Muscle layer of duodenum (tissue), 2 donors: ENCODE results near the gene ZBED1.
"Not testable (repeated sequence)": the region's sequence is repeated elsewhere in the genome, so short reads cannot be mapped to it uniquely, and the experiment has no call there.

ENCODE experiments used
- H3K27ac ChIP-seq: one replicate; pipeline ENCODE4 v1.7.0; 2013; ENCODE audit warnings: mild to moderate bottlenecking, low read length
- H3K27me3 ChIP-seq: one replicate; pipeline ENCODE4 v1.7.0; 2013; ENCODE audit warnings: low read depth, mild to moderate bottlenecking, control low read depth, low read length
- H3K36me3 ChIP-seq, 2 donors: one replicate each; pipeline ENCODE4 v1.7.0; 2013; ENCODE audit warnings: low read length in 2 of 2, control low read depth in 1 of 2, mild to moderate bottlenecking in 1 of 2; ENCODE audit not compliant: insufficient read depth in 2 of 2, control insufficient read depth in 1 of 2
- H3K4me1 ChIP-seq, 2 donors: one replicate each; pipeline ENCODE4 v1.7.0; 2013; ENCODE audit warnings: low read length in 2 of 2, mild to moderate bottlenecking in 2 of 2, control low read depth in 1 of 2, moderate library complexity in 1 of 2; ENCODE audit not compliant: insufficient read depth in 2 of 2, control insufficient read depth in 1 of 2
- H3K4me3 ChIP-seq, 2 donors: one replicate each; pipeline ENCODE4 v1.7.0; 2013; ENCODE audit warnings: low read length in 2 of 2, low read depth in 1 of 2, mild to moderate bottlenecking in 1 of 2
- H3K9me3 ChIP-seq, 2 donors: one replicate each; pipeline ENCODE4 v1.7.0; 2013; ENCODE audit warnings: low read length in 2 of 2, control low read depth in 1 of 2, mild to moderate bottlenecking in 1 of 2; ENCODE audit not compliant: control insufficient read depth in 1 of 2
- donor health status: healthy.

Gene ZBED1

GRCh38 chrX:2517055-2517454 is 16.3 kb upstream of the ZBED1 start:
- Histone ChIP-seq H3K27me3 (no peaks in the 10 kb centered on the region), H3K27ac (no peak overlapping the region), H3K4me3 (no peak overlapping the region), H3K36me3 (no peaks in the 10 kb centered on the region), H3K4me1 (no peaks in the 10 kb centered on the region), H3K9me3 (no peaks in the 10 kb centered on the region)

- Histone ChIP-seq H3K27me3 (no peaks in the 10 kb centered on the region), H3K4me1 (no peaks in the 10 kb centered on the region), H3K9me3 (no peaks in the 10 kb centered on the region), H3K27ac (no peak overlapping the region), H3K4me3 (no peak overlapping the region), H3K36me3 (no peaks in the 10 kb centered on the region)
Measured at GRCh38 chrX:2516623-2517022, 15.8 kb upstream of the ZBED1 start.

- Histone ChIP-seq H3K4me3 (no peak overlapping the region), H3K27ac (no peak overlapping the region), H3K27me3 (no peaks in the 10 kb centered on the region), H3K36me3 (no peaks in the 10 kb centered on the region), H3K4me1 (no peaks in the 10 kb centered on the region), H3K9me3 (no peaks in the 10 kb centered on the region)
Measured at GRCh38 chrX:2514131-2514530, 13.4 kb upstream of the ZBED1 start.

GRCh38 chrX:2513121-2513664 is 12.4 kb upstream of the ZBED1 start:
- no peaks in the 10 kb centered on the region for H3K4me1 ChIP-seq
- no peaks in the 10 kb centered on the region for H3K9me3 ChIP-seq
- H3K27ac ChIP-seq, result no peak overlapping the region
- no peak overlapping the region for H3K4me3 ChIP-seq
- no peaks in the 10 kb centered on the region for H3K36me3 ChIP-seq
- no peaks in the 10 kb centered on the region for H3K27me3 ChIP-seq

GRCh38 chrX:2512501-2512900 is 11.7 kb upstream of the ZBED1 start:
- H3K36me3 ChIP-seq, result no peaks in the 10 kb centered on the region
- H3K9me3 ChIP-seq, result no peaks in the 10 kb centered on the region
- no peaks in the 10 kb centered on the region for H3K27me3 ChIP-seq
- no peaks in the 10 kb centered on the region for H3K4me1 ChIP-seq
- no peak overlapping the region for H3K4me3 ChIP-seq
- no peak overlapping the region for H3K27ac ChIP-seq

- H3K9me3 ChIP-seq, result no peaks in the 10 kb centered on the region
- H3K27ac ChIP-seq, result no peak overlapping the region
- H3K4me1 ChIP-seq, result no peaks in the 10 kb centered on the region
- no peak overlapping the region for H3K4me3 ChIP-seq
- H3K27me3 ChIP-seq, result no peaks in the 10 kb centered on the region
- H3K36me3 ChIP-seq, result no peaks in the 10 kb centered on the region
Measured at GRCh38 chrX:2511326-2511725, 10.6 kb upstream of the ZBED1 start.

GRCh38 chrX:2508648-2509335 is 8.0 kb upstream of the ZBED1 start:
- Histone ChIP-seq H3K27ac (no peak overlapping the region), H3K36me3 (no peaks in the 10 kb centered on the region), H3K27me3 (no peaks in the 10 kb centered on the region), H3K4me1 (no peaks in the 10 kb centered on the region), H3K9me3 (no peaks in the 10 kb centered on the region), H3K4me3 (no peak overlapping the region)

- H3K27ac ChIP-seq, result no peak overlapping the region
- no peaks in the 10 kb centered on the region for H3K9me3 ChIP-seq
- H3K36me3 ChIP-seq, result no peaks in the 10 kb centered on the region
- no peaks in the 10 kb centered on the region for H3K4me1 ChIP-seq
- no peak overlapping the region for H3K4me3 ChIP-seq
- H3K27me3 ChIP-seq, result no peaks in the 10 kb centered on the region
Measured at GRCh38 chrX:2507904-2508627, 7.3 kb upstream of the ZBED1 start.

- H3K4me1 ChIP-seq, result no peaks in the 10 kb centered on the region
- no peaks in the 10 kb centered on the region for H3K36me3 ChIP-seq
Measured at GRCh38 chrX:2507196-2507595, 6.4 kb upstream of the ZBED1 start.

GRCh38 chrX:2505341-2505740 is 4.6 kb upstream of the ZBED1 start:
- H3K4me3 ChIP-seq, H3K27ac ChIP-seq, H3K36me3 ChIP-seq: not testable (repeated sequence)

More at GRCh38 chrX:2507196-2507595, 6.4 kb upstream of the ZBED1 start:
- Histone ChIP-seq H3K27ac (no peak overlapping the region), H3K4me3 (no peak overlapping the region), H3K27me3 (no peaks in the 10 kb centered on the region), H3K9me3 (no peaks in the 10 kb centered on the region)

GRCh38 chrX:2504706-2505332 is 4.0 kb upstream of the ZBED1 start:
- no peak overlapping the region for H3K27ac ChIP-seq
- H3K36me3 ChIP-seq, result no peaks in the 10 kb centered on the region
- no peak overlapping the region for H3K4me3 ChIP-seq
- no peaks in the 10 kb centered on the region for H3K27me3 ChIP-seq
- peaks cover 0 to under 1% of the 10 kb centered on the region in 2 donors for H3K4me1 ChIP-seq
- no peaks in the 10 kb centered on the region for H3K9me3 ChIP-seq

More at GRCh38 chrX:2505341-2505740, 4.6 kb upstream of the ZBED1 start:
- not testable (repeated sequence) for H3K27me3 ChIP-seq, H3K9me3 ChIP-seq, H3K4me1 ChIP-seq
